Measurements from ENCODE around the gene DHRS7B. TPM values are rescaled to one million over a fixed set of nuclear protein-coding genes. Genes with fewer than 3 reads are reported as not detected.
A peak's percentile ranks its signal among the peaks of the same experiment; 100 is the strongest.
"Not testable (repeated sequence)": the region's sequence is repeated elsewhere in the genome, so short reads cannot be mapped to it uniquely, and the experiment has no call there.

Gene DHRS7B
- total RNA-seq, 1 donor from 2014 or later: 14.9 TPM

DNA sequence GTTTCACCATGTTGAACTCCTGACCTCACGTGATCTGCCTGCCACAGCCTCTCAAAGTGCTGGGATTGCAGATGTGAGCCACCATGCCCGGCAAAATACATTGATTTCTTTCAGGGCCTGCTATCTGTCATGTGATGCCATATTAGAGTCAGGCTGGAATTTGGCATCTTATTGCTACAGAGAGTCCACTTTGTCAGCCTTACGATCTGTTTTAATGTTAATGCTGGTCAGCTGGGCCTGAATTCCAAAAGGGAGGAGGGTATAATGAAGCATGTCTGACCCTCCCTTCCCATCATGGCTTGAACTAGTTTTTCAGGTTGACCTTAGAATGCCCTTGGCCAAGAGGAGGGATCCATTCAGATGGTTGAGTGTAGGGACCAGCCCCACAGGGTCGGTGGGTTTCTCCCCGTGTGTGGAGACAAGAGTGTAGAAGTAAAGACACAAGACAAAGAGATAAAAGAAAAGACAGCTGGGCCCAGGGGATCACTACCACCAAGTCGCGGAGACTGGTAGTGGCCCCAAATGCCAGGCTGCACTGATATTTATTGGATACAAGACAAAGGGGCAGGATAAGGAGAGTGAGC is 19.6 kb upstream of the DHRS7B start:
- DNase-seq (ENCODE audit: low read depth in 2 of 2): not testable (repeated sequence)

DNA sequence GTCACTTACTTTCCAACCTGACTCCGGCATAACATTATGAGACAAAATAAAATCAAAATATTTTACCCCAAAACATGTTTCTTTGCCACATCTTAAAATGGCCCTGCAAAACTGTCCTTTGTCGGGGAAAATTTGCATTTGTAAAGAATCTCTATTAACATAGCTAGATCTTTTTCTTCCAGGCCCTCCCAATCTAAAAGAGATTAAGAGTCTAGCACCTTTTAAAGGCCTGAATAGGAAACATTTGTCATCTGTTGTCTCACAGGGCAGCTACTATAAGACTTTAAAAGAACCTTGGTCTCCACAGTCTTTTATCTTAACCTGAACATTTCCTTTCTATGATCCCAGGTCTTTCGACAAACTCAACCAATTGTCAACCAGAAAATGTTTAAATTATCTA is 18.1 kb upstream of the DHRS7B start:
- DNase-seq (ENCODE audit: low read depth in 2 of 2): no peak

DNA sequence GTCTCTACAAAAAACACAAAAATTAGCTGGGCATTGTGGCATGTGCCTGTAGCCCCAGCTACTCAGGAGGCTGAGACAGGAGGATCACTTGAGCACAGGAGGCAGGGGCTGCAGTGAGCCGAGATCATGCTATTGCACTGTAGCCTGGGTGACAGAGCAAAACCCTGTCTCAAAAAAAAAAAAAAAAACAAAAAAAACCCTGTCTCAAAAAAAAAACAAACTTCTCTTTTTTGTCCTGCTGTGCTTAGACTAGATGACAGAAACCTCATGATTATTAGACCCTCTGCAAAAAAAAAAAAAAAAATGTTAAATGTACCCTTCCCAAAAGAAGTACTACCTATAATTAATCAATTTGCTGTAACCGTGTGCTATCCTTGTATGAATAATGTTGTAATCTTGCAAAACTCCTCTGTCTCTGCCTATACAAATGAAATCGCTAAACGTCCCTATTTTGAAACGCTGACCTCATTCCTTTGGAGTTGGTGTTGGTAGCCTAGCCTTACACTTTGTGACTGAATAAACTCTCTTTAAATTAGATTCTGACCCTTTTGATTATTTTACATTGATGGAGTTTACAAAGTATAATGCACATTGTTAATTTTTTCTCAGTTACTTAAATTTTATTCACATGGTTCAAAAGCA is 13.6 kb upstream of the DHRS7B start:
- DNase-seq (ENCODE audit: low read depth in 2 of 2): no peak

DNA sequence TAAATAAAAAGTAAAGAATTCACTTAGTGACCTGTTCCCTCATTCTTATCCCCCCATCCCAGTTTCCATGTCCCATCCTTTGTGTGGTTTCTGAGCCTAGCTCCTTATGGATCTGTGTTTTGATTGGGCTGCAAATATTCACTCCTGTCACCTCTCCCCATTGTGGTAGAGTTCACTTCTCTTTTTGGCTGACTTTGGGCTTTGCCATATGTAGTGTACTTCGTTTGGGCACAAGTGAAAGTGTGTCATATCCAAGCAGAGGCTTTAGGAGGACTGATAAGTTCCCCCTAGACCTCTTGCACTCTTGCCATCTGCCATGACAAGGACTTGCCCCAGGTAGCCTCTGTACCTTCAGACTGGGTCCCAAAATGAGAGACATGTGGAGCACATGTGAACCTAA is 13.0 kb upstream of the DHRS7B start:
- no peak for DNase-seq (ENCODE audit: low read depth in 2 of 2)

DNA sequence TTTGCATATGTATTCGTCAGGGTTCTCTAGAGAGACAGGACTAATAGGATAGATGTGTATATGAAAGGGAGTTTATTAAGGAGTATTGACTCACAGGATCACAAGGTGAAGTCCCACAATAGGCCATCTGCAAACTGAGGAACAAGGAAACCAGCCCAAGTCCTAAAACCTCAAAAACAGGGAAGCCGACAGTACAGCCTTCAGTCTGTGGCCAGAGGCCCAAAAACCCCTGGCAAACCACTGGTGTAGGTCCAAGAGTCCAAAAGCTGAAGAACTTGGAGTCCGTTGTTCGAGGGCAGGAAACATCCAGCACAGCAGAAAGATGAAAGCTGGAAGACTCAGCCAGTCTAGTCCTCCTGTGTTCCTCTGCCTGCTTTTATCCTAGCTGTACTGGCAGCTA is 12.0 kb upstream of the DHRS7B start:
- not testable (repeated sequence) for DNase-seq (ENCODE audit: low read depth in 2 of 2)

DNA sequence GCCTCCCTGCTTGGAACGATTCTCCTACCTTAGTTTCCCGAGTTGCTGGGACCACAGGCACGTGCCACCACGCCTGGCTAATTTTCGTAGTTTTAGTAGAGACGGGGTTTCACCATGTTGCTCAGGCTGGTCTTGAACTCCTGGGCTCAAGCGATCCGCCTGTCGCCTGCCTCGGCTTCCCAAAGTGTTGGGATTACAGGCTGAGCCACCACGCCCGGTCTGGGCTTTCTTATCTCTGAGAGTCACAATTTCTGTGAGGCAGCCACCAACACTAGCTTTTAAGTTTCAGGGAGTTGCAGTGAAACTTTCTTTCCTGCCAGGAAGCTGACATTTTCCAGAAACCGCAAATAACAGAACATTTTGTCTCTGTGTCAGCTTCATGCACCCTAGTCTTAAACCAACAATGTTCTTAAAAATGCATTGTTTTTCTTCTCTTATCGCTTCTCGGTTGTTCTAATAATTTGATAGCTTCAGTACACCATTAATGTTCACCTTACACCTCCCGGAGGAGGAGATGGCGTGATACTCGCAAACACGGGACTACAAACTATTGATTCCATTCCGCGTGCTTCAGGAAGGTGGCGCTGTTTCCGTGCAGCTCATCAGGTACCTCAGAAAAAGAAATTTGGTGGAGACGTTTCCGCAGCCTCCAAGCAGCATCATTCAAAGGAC is 7.4 kb upstream of the DHRS7B start:
- peak; percentile 65 to 82 for DNase-seq (ENCODE audit: low read depth in 2 of 2)

DNA sequence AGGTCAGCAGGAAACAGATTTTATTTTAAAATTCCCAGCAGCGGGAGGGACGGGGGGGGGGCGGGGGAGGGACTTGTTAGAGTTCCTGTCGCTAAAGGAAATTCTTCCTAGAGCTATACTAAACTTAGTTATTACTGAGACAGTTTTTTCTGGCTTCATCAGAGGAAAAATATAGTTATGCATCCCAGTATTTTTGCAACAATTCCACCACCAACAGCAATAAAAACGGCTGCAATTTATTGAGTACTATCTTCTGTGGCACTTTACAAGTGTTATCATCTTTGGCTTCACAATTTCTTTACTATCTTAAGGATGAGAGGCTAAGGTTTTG is 6.9 kb upstream of the DHRS7B start:
- DNase-seq (ENCODE audit: low read depth in 2 of 2): no peak

DNA sequence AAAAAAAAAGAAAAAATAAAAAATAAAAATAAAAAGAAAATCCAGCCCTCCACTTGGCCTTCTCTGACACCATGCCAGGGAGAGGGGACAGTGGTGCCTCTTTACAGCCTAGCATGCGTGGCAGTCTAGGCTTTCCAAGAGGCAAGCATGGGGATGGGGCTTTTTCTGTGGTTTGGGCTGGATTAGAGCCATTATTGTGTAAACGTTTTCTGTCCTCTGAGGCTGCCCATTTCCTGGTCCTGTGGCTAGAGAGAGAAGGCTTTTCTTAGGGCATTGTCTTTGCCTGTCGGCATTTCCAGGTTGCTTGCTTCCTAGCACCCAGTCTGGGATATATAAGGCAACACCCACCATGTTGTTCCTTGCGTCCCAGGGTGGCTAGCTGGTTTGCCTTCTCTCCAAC is 2.7 kb upstream of the DHRS7B start:
- peak in 1 of 2 donors; percentile 11 for DNase-seq (ENCODE audit: low read depth in 2 of 2)

DNA sequence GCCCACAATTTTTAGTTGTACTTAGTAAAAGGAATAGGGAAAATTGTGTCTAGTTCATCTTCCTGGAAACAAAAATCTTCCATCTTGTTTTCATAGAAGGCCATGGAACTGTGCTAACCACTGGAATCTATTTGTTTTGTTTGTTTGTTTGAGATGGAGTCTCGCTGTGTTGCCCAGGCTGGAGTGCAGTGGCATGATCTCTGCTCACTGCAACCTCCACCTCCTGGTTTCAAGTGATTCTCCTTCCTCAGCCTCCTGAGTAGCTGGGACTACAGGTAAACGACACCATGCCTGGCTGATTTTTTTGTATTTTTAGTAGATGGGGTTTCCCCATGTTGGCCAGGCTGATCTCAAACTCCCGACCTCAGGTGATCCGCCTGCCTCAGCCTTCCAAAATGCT is 2.2 kb upstream of the DHRS7B start:
- not testable (repeated sequence) for DNase-seq (ENCODE audit: low read depth in 2 of 2)

DNA sequence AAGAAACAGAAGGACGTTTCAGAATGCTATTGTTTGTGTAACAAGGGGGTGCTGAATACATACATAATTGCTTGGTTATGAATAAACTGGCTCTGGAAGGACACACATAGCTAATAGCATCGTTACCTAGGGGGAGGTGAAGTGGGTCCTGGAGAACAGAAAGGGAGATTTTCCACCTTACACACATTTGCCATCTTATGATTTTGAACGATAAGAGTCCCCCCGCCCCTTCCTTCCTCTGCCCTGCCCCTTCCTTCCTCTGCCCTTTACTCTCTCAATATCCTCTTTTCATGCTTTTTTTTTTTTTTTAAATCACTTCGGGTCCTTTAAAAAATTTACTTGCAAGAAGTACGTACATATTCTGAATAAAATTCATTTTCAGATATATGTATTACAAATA is 902 bp upstream of the DHRS7B start:
- peak in 1 of 2 donors; percentile 20 for DNase-seq (ENCODE audit: low read depth in 2 of 2)

DNA sequence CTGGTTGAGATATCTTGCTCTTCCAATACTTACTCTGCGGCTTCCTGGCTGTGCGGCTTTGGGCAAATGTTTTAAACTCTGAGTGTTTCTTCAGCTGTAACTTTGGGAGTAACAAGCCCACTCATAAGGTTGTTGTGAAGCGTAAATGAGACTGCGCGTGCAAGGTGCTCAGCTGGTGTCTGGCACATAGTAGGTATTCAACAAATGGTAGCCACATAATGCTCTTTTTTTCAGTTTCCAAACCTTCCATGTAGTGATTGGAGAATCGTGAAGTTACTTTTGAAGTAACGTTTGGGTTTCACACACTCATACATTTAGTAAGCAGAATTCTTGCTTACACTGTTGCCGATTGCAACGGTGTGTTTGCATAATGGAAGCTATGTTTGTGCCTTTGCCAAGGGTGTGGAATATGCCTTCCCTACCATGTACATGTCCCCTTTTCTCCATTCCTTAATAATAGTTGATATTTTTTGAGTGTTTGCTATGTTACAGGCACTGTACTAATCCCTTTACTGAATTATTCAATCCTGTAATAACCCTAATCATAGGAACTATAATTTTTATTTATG is 829 bp downstream of the DHRS7B start:
- peak in 1 of 2 donors; percentile 8 for DNase-seq (ENCODE audit: low read depth in 2 of 2)

DNA sequence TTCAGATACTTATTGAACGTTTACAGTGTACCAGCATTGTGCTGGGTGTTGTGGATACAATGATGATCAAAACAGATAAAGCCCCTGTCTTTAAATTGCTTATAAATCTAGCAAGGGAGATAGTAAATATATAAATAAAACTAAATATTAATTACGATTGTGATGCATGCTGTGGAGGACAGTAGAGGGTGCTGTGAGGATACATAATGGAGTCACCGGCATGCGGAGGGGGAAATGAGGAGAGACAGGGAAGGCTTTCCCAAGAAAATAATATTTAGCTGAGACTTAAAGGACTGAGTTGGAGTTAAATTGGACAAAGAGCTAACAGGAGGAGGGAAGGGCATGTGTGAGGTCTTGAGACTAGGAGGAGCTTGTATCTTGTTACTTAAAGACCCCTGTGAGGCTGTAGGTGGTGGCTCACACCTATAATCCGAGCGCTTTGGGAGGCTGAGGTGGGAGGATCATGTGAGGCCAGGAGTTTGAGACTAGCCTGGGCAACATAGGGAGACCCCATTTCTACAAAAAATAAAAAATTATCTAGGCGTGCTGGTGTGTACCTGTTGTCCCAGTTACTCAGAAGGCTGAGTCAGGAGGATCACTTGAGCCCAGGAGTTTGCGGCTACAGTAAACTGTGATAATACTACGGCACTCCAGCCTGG is 2.4 kb downstream of the DHRS7B start:
- DNase-seq (ENCODE audit: low read depth in 2 of 2): peak; percentile 75 to 81

DNA sequence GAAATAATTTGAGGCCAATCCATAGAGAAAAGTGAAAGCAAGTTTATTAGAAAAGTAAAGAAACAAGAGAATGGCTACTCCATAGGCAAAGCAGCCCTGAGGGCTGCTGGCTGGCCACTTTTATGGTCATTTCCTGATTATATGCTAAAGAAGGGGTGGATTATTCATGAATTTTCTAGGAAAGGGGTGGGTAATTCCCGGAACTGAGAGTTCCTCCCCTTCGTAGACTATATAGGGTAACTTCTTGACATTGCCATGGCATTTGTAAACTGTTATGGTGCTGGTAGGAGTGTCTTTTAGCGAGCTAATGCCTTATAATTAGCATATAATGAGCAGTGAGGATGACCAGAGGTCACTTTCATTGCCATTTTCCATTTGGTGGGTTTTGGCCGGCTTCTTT is 4.4 kb downstream of the DHRS7B start:
- DNase-seq (ENCODE audit: low read depth in 2 of 2): no peak

DNA sequence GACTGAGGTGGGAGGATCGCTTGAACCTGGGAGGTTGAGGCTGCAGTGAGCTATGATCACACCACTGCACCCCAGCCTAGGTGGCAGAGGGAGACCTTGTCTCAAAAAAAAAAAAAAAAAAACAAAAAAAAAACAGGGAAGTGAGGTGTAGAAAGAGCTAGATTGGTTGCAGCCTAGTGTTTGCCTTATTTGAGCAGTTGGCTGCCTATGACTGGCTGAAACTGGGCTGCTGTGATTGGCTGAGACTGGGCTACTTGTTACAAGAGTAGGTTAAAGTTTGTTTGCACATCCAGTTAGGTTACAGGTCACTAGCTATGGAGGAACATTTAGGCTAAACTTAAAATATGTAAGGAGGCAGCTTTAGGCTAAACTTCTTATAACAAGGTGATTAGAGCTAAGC is 5.7 kb downstream of the DHRS7B start:
- DNase-seq (ENCODE audit: low read depth in 2 of 2): no peak

DNA sequence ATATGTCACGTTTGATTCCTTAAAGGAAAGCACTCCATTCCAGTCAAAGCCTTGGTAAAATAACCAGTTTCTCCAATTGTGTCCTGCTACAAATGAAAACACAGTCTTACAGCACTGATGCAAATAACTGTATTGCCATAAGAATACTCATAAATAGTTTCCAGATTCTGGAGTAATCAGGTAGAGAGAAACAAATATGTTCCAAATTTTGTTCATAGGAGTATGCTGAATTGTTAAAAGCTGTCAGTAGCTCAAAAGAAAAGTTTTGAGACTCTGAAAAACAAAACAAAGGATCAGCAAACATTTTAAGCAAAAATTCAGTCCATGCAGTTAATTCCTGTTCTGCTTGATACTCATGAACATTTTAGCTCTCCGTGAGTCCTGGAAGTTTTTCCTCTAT is 7.8 kb downstream of the DHRS7B start:
- DNase-seq (ENCODE audit: low read depth in 2 of 2): no peak

DNA sequence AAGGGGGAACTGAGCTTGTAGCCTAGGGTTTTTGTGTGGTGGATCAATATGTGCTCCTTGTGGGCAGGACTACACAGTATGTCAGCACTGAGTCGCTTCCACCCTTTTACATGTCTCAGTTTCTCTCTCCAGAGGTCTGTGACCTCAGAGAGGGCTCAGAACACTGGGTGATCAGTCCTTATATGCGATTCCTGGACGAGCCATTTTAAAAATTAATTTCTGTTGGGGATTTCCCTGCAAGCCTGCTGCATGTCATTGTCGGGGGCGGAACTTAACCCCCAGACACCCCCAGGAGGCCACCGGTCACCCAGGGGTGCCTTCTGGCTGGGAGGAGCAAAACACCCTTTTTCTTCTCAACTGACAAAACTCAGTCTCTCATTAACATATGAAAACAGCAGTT is 14.1 kb downstream of the DHRS7B start:
- no peak for DNase-seq (ENCODE audit: low read depth in 2 of 2)

DNA sequence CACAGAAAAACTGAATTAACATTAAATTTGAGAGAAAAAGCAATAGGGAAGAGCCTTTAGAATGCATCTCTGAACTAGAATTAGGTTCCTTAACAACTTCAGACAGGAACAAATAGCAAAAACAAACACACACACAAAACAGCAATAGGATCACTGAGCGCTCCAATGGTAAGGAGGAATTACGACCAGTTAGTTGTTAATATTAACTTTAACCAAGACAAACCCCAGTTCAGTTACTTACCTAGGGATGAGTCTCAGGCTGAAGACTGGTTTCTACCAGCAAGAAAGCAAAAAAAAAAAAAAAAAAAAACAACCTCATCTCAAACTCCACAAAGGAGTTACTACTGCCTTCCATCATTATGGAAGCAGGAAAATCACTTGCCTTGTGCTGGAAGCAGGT is 14.6 kb downstream of the DHRS7B start:
- no peak for DNase-seq (ENCODE audit: low read depth in 2 of 2)

DNA sequence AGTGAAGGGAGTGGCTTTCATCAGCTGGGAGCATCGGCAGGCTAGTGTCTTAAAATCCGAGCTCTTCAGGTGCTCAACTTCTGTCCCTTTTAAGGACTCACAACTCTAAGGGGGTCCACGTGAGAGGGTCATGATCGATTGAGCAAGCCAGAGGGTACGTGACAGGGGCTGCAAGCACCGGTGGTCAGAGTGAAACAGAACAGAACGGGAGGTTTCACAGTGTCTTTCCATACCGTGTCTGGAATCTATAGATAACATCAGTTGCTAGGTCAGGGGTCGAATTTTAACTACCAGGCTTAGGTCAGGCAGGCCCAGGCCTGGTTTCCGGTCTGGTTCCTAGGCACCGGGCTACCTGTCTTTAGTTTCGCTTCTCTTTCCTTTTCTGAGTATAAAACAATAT is 15.3 kb downstream of the DHRS7B start:
- DNase-seq (ENCODE audit: low read depth in 2 of 2): not testable (repeated sequence)

DNA sequence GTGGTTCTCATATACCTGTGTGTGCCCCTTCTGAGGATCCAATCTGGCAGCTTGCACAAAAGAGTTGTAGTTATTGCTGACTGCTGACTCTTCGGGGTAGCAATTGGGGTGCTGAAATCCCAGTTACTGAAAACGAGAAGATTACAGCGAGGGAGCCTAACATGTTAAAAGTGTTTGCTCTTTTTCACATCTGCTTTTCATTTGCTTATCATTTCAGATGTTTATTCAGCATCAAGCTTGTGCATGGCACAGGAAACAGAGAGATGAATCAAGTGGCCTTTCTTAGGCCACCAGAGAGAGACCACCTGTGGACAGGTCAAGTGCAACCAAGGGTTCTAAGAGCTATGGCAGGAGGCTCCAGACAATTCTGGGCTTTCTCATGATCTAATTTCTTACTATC is 16.9 kb downstream of the DHRS7B start:
- no peak for DNase-seq (ENCODE audit: low read depth in 2 of 2)

DNA sequence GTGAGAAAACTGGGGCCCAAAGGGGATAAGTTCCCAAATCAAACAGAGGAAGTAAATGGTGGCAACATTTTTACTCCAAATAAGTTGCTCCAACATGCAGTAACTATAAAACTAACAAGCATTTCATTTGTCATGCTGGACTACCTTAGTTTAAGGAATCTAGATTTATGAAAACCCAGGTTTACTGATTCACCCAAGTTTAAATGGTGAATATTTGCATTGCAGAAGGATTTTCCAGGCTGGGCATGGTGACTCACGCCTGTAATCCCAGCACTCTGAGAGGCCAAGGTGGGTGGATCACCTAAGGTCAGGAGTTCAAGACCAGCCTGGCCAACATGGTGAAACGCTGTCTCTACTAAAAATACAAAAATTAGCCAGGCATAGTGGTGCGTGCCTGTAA is 17.5 kb downstream of the DHRS7B start:
- not testable (repeated sequence) for DNase-seq (ENCODE audit: low read depth in 2 of 2)

DNA sequence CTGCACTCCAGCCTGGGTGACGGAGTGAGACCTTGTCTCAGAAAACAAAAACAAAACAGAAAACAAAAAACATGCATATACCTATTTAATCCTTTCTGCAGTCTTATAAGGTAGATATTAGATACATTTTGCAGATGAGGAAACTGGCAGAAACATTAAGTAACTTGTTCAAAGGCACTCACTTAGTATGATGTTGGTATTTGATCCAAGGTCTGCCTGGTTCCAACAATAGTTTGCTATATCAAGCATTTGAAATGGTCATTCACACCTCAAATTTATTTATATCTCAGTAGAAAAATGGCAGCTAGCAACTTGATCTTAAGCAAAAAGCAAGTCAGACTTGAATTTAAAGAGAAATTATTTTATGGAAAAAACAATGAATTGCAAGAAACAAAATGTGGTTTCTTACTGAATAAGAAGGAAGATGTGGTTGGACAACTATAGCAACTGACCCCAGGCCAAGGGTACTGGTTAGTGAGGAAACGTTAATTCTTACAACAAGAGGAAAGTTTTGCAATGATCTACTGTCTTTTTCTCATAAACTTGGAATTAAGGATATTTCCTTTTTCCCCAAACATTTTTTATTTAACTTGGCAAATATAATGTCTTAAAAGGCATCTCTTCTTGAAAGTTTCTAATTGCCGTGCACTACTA is 19.7 kb downstream of the DHRS7B start:
- DNase-seq (ENCODE audit: low read depth in 2 of 2): no peak

DNA sequence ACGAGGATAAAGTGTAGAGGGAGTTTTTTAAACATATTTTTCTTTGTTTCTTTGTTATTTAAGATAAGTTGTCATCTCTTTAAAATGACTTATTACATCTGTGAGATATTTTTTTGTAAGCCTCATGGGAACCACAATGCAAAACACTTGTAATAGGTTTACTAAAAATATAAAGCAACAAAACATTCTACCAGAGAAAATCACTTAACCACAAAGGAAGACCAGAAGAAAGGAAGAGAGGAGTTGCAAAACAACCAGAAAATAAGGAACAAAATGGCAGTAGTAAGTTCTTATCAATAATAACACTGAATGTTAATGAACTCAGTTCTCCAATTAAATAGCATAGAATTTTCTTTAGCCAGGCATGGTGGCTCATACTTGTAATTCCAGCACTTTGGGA is 22.9 kb downstream of the DHRS7B start:
- no peak for DNase-seq (ENCODE audit: low read depth in 2 of 2)

Data from lung microvascular endothelial cell (primary cell).